ENCODE data around the gene TAF3.

The TAF3 gene

DNA sequence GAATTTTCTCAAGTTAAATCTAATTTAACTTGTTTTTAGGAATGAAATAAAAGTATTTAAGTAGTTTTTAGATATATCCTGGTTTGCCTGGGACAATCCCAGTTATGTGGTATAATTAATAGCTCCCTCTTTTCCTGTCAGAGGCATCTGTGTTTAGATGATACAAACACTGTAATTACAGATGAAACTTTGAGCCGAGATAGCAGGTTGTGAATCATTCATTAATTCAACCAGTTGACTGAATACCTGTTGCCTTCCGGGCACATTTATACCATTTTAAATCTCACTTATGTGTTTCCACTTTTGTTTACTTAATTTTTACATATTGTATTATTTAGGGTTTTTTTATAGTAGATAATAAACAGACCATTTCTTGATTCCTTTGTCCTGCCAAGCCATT lies 154.1 kb downstream of the TAF3 start:
- Mint-ChIP-seq H3K4me1 (ENCODE audit: low read depth) (no peaks in the 10 kb centered on the region), H3K27me3 (no peaks in the 10 kb centered on the region), H3K36me3 (peaks cover 31% of the 10 kb centered on the region), H3K4me3 (no peak overlapping the region), H3K27ac (no peak overlapping the region), H3K9me3 (ENCODE audit: low read depth) (no peaks in the 10 kb centered on the region)

- Mint-ChIP-seq H3K9me3 (ENCODE audit: low read depth) (no peaks in the 10 kb centered on the region), H3K4me3 (no peak overlapping the region), H3K27ac (no peak overlapping the region), H3K36me3 (peaks cover 23% of the 10 kb centered on the region), H3K27me3 (no peaks in the 10 kb centered on the region), H3K4me1 (ENCODE audit: low read depth) (peaks cover 2% of the 10 kb centered on the region)
These were observed 161.9 kb downstream of the TAF3 start for GRCh38 chr10:7980196-7980595.

DNA sequence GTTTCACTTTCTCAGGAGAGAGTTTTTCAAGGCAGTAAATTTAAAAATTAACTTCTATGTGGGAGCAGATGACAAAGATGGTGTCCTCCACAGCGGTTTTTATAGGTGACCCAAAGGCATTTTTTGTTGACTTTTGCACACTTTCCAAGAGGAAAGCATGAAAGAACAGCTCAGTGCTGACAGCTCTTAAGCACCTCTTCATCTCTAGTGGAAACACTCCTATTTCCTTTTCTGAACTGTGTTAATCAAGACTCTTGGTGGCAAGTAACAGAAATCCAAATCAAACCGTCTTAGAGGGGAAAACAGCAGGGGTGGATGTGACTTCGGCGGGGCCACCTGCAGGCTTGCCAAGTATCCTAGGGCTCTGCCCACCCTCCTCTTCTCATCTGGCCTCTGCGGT lies 164.4 kb downstream of the TAF3 start:
- no peak overlapping the region for H3K4me3 Mint-ChIP-seq
- H3K4me1 Mint-ChIP-seq (ENCODE audit: low read depth): peaks cover 2% of the 10 kb centered on the region
- no peaks in the 10 kb centered on the region for H3K9me3 Mint-ChIP-seq (ENCODE audit: low read depth)
- no peak overlapping the region for H3K27ac Mint-ChIP-seq
- no peaks in the 10 kb centered on the region for H3K27me3 Mint-ChIP-seq
- peaks cover 25% of the 10 kb centered on the region for H3K36me3 Mint-ChIP-seq

DNA sequence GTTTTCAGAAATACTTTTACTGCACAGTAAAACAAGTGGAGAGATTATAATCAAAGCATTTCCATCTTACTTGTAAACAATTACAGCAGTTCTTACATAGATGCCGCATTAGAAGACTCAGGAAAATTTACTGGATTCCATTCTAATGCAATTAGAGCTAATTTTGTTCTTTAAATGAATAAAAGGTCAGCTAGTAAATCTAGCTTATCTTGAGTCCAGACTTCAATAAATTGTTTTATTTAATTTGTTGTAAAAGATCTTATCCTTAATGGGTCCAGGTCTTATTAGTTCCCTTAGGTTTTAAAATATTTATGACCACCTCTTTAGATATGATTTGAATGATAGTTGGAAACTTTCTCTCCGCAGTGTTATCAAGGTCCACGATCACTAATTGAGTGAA lies 166.0 kb downstream of the TAF3 start:
- Mint-ChIP-seq H3K9me3 (ENCODE audit: low read depth) (no peaks in the 10 kb centered on the region), H3K4me3 (no peak overlapping the region), H3K27me3 (no peaks in the 10 kb centered on the region), H3K36me3 (peaks cover 22% of the 10 kb centered on the region), H3K27ac (no peak overlapping the region), H3K4me1 (ENCODE audit: low read depth) (peaks cover 2% of the 10 kb centered on the region)

GRCh38 chr10:7984896-7985295 lies 166.6 kb downstream of the TAF3 start:
- H3K9me3 Mint-ChIP-seq (ENCODE audit: low read depth): no peaks in the 10 kb centered on the region
- no peak overlapping the region for H3K27ac Mint-ChIP-seq
- no peak overlapping the region for H3K4me3 Mint-ChIP-seq
- peaks cover 20% of the 10 kb centered on the region for H3K36me3 Mint-ChIP-seq
- peaks cover under 1% of the 10 kb centered on the region for H3K4me1 Mint-ChIP-seq (ENCODE audit: low read depth)
- no peaks in the 10 kb centered on the region for H3K27me3 Mint-ChIP-seq

DNA sequence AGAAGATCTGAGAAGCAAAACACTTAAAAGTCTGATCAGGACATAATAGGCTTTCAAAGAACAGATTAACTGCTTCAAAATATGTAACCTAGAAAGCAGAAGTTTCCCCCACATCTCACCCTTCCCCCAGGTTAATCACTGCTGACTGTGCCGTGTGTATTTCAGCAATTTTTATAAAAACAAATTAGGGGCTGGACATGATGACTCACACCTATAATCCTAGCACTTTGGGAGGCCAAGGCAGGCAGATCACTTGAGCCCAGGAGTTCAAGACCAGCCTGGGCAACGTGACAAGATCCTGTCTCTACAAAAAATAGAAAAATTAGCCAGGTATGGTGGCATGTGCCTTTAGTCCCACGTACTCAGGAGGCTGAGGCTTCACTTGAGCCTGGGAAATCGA lies 168.5 kb downstream of the TAF3 start:
- Mint-ChIP-seq H3K4me3 (no peak overlapping the region), H3K9me3 (ENCODE audit: low read depth) (no peaks in the 10 kb centered on the region), H3K27me3 (no peaks in the 10 kb centered on the region), H3K27ac (no peak overlapping the region), H3K36me3 (peaks cover 19% of the 10 kb centered on the region), H3K4me1 (ENCODE audit: low read depth) (no peaks in the 10 kb centered on the region)

DNA sequence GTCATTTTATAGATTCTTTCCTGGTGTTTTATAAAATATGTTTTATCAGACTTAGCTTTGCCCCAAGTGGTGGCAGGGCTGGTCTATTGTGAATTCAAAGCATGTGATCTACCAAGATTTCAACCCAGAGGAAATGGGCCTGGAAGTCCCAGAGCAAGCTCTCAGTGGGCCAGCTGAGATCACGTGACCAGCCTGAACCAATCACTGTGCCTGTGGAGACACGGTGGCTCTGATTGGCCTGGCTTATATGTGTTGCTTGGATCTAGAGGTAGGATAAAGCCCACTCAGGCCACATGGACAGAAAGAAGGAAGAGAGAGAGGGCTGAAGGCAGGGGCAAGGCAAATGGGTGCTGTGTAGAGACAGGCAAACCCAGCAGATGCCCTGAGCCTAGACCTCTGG lies 170.7 kb downstream of the TAF3 start:
- Mint-ChIP-seq H3K4me3 (no peak overlapping the region), H3K4me1 (ENCODE audit: low read depth) (no peaks in the 10 kb centered on the region), H3K9me3 (ENCODE audit: low read depth) (no peaks in the 10 kb centered on the region), H3K27me3 (no peaks in the 10 kb centered on the region), H3K36me3 (peaks cover 22% of the 10 kb centered on the region), H3K27ac (no peak overlapping the region)

- Mint-ChIP-seq H3K4me1 (ENCODE audit: low read depth) (no peaks in the 10 kb centered on the region), H3K27me3 (no peaks in the 10 kb centered on the region), H3K36me3 (peaks cover 34% of the 10 kb centered on the region), H3K4me3 (no peak overlapping the region), H3K27ac (no peak overlapping the region), H3K9me3 (ENCODE audit: low read depth) (peaks cover 24% of the 10 kb centered on the region)
These were observed 180.5 kb downstream of the TAF3 start for GRCh38 chr10:7998831-7999230.

DNA sequence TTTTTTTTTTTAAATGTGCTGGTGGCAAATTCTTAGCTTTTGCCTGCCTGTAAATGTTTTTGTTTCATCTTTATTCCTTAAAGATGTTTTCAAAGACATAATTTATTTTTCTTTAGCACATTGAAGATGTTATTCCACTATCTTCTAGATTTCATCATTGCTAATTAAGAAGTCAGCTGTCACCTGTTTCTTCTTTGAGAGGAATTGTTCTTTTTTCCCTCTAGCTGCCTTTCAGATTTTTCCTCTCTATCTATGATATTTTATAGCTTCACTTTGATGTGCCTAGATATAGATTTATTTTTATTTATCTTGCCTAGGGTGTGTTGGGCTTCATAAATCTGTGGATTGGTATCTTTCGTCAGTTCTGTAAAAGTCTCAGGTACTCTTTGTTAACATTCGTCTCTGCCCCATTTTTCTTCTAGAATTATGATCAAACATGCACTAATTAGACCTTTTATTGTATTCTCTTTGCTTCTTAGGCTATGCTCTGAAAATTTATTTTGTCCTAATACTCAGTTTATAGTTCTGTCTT lies 186.2 kb downstream of the TAF3 start:
- no peaks in the 10 kb centered on the region for H3K4me1 Mint-ChIP-seq (ENCODE audit: low read depth)
- peaks cover 24% of the 10 kb centered on the region for H3K9me3 Mint-ChIP-seq (ENCODE audit: low read depth)
- no peaks in the 10 kb centered on the region for H3K27me3 Mint-ChIP-seq
- peaks cover 34% of the 10 kb centered on the region for H3K36me3 Mint-ChIP-seq
- no peak overlapping the region for H3K27ac Mint-ChIP-seq
- no peak overlapping the region for H3K4me3 Mint-ChIP-seq

DNA sequence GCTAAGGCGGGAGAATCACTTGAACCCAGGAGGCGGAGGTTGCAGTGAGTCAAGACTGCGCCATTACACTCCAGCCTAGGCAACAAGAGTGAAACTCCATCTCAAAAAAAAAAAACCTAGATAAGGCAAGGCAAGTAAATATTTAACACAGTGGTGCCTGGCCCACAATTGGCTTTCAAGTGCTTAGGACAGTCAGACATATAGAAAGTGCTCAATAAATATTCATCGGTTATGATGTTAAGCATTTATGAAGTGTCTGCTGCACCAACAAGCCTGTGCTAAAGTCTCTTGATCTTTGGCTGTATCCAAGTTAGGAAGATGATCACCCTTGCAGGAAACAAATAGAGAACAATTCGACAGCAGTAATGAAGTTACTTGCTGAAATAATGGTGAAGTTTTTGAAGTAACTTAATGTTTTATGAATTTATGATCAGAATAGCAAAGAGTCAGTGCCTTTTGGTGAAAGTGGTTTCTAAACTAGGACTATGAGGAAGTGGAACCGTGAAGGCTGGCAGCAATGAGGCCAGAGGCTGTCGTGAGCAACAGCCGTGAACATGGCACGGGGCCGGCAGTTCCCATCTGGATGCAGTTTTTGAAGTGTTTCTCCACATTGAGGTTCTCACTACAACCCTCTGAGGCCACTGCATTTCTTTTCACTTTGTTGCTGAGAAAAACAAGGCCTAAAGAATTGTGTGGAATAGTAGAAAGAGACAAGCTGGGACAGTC lies 188.1 kb downstream of the TAF3 start:
- Mint-ChIP-seq H3K36me3 (peaks cover 31% of the 10 kb centered on the region), H3K4me1 (ENCODE audit: low read depth) (no peaks in the 10 kb centered on the region), H3K27me3 (no peaks in the 10 kb centered on the region), H3K4me3 (no peak overlapping the region), H3K27ac (no peak overlapping the region), H3K9me3 (ENCODE audit: low read depth) (peaks cover 17% of the 10 kb centered on the region)

- Mint-ChIP-seq H3K4me3 (no peak overlapping the region), H3K4me1 (ENCODE audit: low read depth) (no peaks in the 10 kb centered on the region), H3K27me3 (no peaks in the 10 kb centered on the region), H3K36me3 (peaks cover 16% of the 10 kb centered on the region), H3K27ac (no peak overlapping the region), H3K9me3 (ENCODE audit: low read depth) (no peaks in the 10 kb centered on the region)
These were observed 190.7 kb downstream of the TAF3 start for GRCh38 chr10:8009031-8009430.

- H3K36me3 Mint-ChIP-seq: peaks cover 16% of the 10 kb centered on the region
These were observed 194.7 kb downstream of the TAF3 start for GRCh38 chr10:8013006-8013405.

DNA sequence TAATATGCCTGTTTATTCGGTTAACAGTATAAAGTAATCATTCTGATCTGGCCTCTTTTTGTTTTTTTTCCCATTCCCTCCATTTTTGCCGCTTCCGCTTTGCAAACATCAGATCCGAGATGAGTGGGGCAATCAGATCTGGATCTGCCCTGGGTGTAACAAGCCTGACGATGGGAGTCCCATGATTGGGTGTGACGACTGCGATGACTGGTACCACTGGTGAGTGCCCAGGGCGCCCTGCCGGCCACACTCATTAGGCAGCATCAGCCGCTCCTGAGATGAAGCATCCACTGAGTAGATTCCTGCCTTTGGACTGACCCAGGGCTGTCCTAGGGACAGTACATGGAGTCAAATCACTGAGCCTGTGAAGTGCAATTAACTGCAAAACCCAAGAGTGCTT lies 195.3 kb downstream of the TAF3 start:
- Mint-ChIP-seq H3K27ac (no peak overlapping the region), H3K9me3 (ENCODE audit: low read depth) (no peaks in the 10 kb centered on the region), H3K4me1 (ENCODE audit: low read depth) (peaks cover 2% of the 10 kb centered on the region), H3K27me3 (no peaks in the 10 kb centered on the region), H3K36me3 (peaks cover 16% of the 10 kb centered on the region), H3K4me3 (no peak overlapping the region)

More at GRCh38 chr10:8013006-8013405, 194.7 kb downstream of the TAF3 start:
- no peak overlapping the region for H3K4me3 Mint-ChIP-seq
- no peaks in the 10 kb centered on the region for H3K27me3 Mint-ChIP-seq
- no peaks in the 10 kb centered on the region for H3K9me3 Mint-ChIP-seq (ENCODE audit: low read depth)
- H3K27ac Mint-ChIP-seq: no peak overlapping the region
- no peaks in the 10 kb centered on the region for H3K4me1 Mint-ChIP-seq (ENCODE audit: low read depth)

DNA sequence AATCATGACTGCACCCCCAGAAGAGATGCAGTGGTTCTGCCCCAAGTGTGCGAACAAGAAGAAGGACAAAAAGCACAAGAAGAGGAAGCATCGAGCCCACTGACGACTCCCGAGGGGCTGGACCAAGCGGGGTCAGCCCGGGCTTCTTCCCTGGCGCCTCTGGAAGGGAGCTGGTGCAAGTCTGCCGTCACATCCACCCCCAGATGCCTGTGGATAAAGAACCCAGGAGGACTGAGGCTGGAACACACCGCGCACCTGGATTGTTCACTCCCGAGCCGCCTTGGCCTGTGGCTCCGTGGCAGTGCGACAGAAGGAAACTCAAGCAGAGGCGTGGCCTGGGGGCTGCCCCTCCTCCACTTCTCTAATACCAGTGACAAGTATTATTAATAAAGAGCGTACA lies 196.3 kb downstream of the TAF3 start:
- peaks cover 2% of the 10 kb centered on the region for H3K4me1 Mint-ChIP-seq (ENCODE audit: low read depth)
- no peak overlapping the region for H3K4me3 Mint-ChIP-seq
- no peaks in the 10 kb centered on the region for H3K27me3 Mint-ChIP-seq
- H3K27ac Mint-ChIP-seq: no peak overlapping the region
- peaks cover 16% of the 10 kb centered on the region for H3K36me3 Mint-ChIP-seq
- H3K9me3 Mint-ChIP-seq (ENCODE audit: low read depth): no peaks in the 10 kb centered on the region

DNA sequence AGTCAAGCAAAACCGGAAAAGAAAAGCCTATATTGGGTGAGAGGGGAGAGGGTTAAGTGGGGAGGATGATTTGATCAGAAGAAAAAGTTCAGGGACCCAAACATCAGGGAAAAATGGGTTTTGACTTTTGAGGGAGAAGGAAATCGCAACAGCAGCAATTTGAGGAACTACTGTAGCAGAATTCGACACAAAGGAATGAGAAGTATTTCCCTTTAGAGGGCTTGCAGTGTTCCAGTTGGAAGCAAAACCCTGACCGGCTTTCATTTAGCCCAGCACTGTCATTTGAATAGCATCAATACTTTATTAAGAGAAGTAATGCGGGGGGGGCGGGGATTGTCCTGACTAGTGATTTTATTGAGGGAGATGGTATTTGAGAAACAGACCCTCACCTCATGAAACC lies 199.0 kb downstream of the TAF3 start:
- Mint-ChIP-seq H3K9me3 (ENCODE audit: low read depth) (no peaks in the 10 kb centered on the region), H3K4me1 (ENCODE audit: low read depth) (peaks cover 2% of the 10 kb centered on the region), H3K27me3 (no peaks in the 10 kb centered on the region), H3K27ac (peak overlapping the region; percentile 12), H3K4me3 (no peak overlapping the region), H3K36me3 (peaks cover 12% of the 10 kb centered on the region)

DNA sequence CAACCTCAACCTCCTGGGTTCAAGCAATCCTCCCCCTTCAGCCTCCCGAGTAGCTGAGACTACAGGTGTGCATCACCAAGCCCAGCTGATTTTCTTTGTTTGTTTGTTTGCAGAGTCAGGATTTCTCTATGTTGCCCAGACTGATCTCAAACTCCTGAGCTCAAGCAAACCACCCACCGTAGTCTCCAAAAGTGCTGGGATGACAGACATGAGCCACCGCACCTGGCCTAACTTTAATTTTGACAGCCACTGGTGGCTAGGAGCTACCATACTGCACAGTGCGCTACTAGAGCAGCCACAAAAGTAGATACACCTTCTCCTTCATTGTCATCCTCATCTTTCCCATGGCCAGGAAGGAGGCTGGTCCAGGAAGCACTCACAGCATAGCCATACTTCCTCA lies 205.0 kb downstream of the TAF3 start:
- Mint-ChIP-seq H3K27ac (no peak overlapping the region), H3K36me3 (no peaks in the 10 kb centered on the region), H3K4me1 (ENCODE audit: low read depth) (peaks cover 5% of the 10 kb centered on the region), H3K27me3 (peaks cover 6% of the 10 kb centered on the region), H3K4me3 (no peak overlapping the region), H3K9me3 (ENCODE audit: low read depth) (no peaks in the 10 kb centered on the region)

Data from activated naive CD8-positive, alpha-beta T cell (primary cell).